ENCODE results near the gene MRPL23. TPM values are rescaled to one million over a fixed set of nuclear protein-coding genes. Genes with fewer than 3 reads are reported as not detected.

The MRPL23 gene
- total RNA-seq, 2 donors from 2014 or later: 65.8 to 79.0 TPM

- ATAC-seq (no peak), DNase-seq (no peak)
- intact Hi-C loops (cut with DNase I, micrococcal nuclease): no loop called here
Measured at GRCh38 chr11:1919391-1920127, 27.6 kb upstream of the MRPL23 start, which contains the start of gene TNNT3. TSS of gene TNNT3 (plus strand) at chr11:1919703. CDS start at chr11:1922875, 3,172 bp downstream.

GRCh38 chr11:1920128-1920908 lies 26.8 kb upstream of the MRPL23 start:
- intact Hi-C loops (cut with DNase I, micrococcal nuclease): no loop called here
- ATAC-seq (no peak), DNase-seq (no peak)

- no peak for DNase-seq
- intact Hi-C loops (cut with DNase I, micrococcal nuclease): no loop called here
- ATAC-seq: peak; percentile 61
Measured at GRCh38 chr11:1920909-1921573, 26.1 kb upstream of the MRPL23 start.

- intact Hi-C loops (cut with DNase I, micrococcal nuclease): no loop called here
- DNase-seq (no peak), ATAC-seq (no peak)
Measured at GRCh38 chr11:1921574-1922141, 25.5 kb upstream of the MRPL23 start.

GRCh38 chr11:1922481-1923081 lies 24.6 kb upstream of the MRPL23 start:
- DNase-seq: no peak
- intact Hi-C loops (cut with DNase I, micrococcal nuclease): no loop called here
- ATAC-seq: no peak

- DNase-seq (no peak), ATAC-seq (no peak)
- intact Hi-C loops (cut with DNase I, micrococcal nuclease): no loop called here
Measured at GRCh38 chr11:1923201-1923956, 23.8 kb upstream of the MRPL23 start.

- DNase-seq (no peak), ATAC-seq (no peak)
- intact Hi-C loops (cut with DNase I, micrococcal nuclease): no loop called here
Measured at GRCh38 chr11:1924181-1924580, 23.0 kb upstream of the MRPL23 start.

GRCh38 chr11:1924646-1925372 lies 22.3 kb upstream of the MRPL23 start:
- DNase-seq: no peak

GRCh38 chr11:1925373-1926155 lies 21.6 kb upstream of the MRPL23 start:
- ATAC-seq (no peak), DNase-seq (no peak)
- intact Hi-C loops (cut with DNase I, micrococcal nuclease): no loop called here

More at GRCh38 chr11:1924646-1925372, 22.3 kb upstream of the MRPL23 start:
- intact Hi-C loops (cut with DNase I, micrococcal nuclease): no loop called here
- ATAC-seq: no peak

- intact Hi-C loops (cut with DNase I, micrococcal nuclease): no loop called here
- DNase-seq (no peak), ATAC-seq (no peak)
Measured at GRCh38 chr11:1926156-1927025, 20.7 kb upstream of the MRPL23 start.

- intact Hi-C loops (cut with DNase I, micrococcal nuclease): no loop called here
- ATAC-seq: no peak
- DNase-seq: no peak
Measured at GRCh38 chr11:1927026-1927847, 19.9 kb upstream of the MRPL23 start.

GRCh38 chr11:1927848-1928469 lies 19.2 kb upstream of the MRPL23 start:
- DNase-seq: no peak
- intact Hi-C loops (cut with DNase I, micrococcal nuclease): no loop called here

GRCh38 chr11:1928470-1928890 lies 18.7 kb upstream of the MRPL23 start:
- DNase-seq: peak in 1 of 2 donors; percentile 20
- intact Hi-C loops (cut with DNase I, micrococcal nuclease): no loop called here
- ATAC-seq: no peak

More at GRCh38 chr11:1927848-1928469, 19.2 kb upstream of the MRPL23 start:
- no peak for ATAC-seq

GRCh38 chr11:1928891-1929541 lies 18.1 kb upstream of the MRPL23 start:
- peak in 1 of 2 donors; percentile 10 for DNase-seq
- no peak for ATAC-seq

More at GRCh38 chr11:1928891-1929541, 18.1 kb upstream of the MRPL23 start:
- intact Hi-C loops (cut with DNase I, micrococcal nuclease): no loop called here
